HG03439 (cell line): ENCODE data around the gene E4F1.
"Not testable (repeated sequence)": the region's sequence is repeated elsewhere in the genome, so short reads cannot be mapped to it uniquely, and the experiment has no call there.

Experiments used
- ATAC-seq: cut with Tn5 transposase; IDR thresholded peaks from one replicate; pipeline ENCODE4 v1.9.1; 2021; ENCODE audit warnings: mild to moderate bottlenecking, moderate library complexity; ENCODE audit not compliant: unreplicated experiment

Gene E4F1

GRCh38 chr16:2240331-2240730, 16.9 kb downstream of the E4F1 start:
- not testable (repeated sequence) for ATAC-seq

- ATAC-seq: no peak
Observed at GRCh38 chr16:2242598-2242997, 19.2 kb downstream of the E4F1 start.

DNA sequence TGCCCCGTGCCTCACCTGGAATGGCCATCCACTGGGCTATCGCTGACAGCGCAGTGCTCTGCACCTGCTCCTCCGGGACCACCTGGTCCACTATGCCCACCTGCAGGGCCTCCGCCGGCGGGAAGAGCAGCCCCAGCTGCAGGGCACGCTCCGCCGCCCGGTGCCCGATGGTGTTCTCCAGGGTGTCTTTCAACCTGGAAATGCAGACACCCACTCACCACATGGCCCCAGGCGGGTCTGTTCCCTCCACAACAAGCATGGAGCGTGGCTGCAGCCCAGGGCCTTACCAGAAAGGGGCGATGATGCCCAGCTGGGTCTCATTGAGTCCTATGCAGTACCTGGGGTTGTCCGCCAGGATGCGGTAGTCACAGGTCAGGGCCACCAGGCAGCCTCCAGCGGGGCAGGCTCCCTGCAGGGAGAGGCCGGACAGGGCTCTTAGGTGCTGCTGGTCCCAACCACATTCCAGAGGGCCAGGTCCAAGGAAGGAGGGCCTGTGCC, 19.7 kb downstream of the E4F1 start:
- no peak for ATAC-seq

GRCh38 chr16:2243781-2244180, 20.4 kb downstream of the E4F1 start:
- ATAC-seq: no peak

GRCh38 chr16:2244301-2244700, 20.9 kb downstream of the E4F1 start:
- ATAC-seq: no peak

- ATAC-seq: no peak
Observed at GRCh38 chr16:2244926-2245795, 21.8 kb downstream of the E4F1 start.

- ATAC-seq: no peak
Observed at GRCh38 chr16:2246301-2246885, 23.0 kb downstream of the E4F1 start.

DNA sequence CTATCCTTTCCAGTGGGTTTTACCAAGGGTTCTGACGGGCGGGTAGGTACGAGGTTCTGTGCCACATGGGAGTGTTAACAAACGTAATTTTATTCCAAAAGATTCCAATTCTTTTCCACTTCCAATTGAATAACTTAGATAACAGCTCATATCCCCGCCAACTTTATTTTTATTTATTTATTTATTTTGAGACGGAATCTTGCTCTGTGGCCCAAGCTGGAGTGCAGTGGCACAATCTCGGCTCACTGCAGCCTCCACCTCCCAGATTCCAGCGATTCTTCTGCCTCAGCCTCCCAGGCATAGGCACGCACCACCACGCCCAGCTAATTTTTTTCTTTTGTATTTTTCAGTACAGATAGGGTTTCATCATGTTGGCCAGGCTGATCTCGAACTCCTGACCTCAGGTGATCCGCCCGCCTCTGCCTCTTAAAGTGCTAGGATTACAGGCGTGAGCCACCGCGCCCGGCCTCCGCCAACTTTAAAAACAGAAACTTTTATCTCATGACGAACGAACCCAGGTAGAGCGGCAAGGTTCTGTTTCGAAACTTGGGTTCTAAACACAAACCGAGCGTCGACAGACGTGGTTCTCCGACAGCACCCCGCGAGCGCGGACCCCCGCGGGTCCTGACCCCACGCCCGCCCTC, 27.4 kb downstream of the E4F1 start:
- ATAC-seq: no peak

- peak; percentile 81 for ATAC-seq
Observed at GRCh38 chr16:2251296-2252111, 28.1 kb downstream of the E4F1 start, which contains the start of gene ECI1. TSS of gene ECI1 (minus strand) at chr16:2251587. CDS start at chr16:2251566, 21 bp downstream.

GRCh38 chr16:2252806-2253148, 29.4 kb downstream of the E4F1 start:
- ATAC-seq: no peak

GRCh38 chr16:2253293-2253692, 29.9 kb downstream of the E4F1 start:
- ATAC-seq: no peak

- ATAC-seq: no peak
Observed at GRCh38 chr16:2256531-2257140, 33.2 kb downstream of the E4F1 start.

GRCh38 chr16:2257726-2258125, 34.3 kb downstream of the E4F1 start:
- no peak for ATAC-seq

GRCh38 chr16:2258530-2258929, 35.1 kb downstream of the E4F1 start:
- not testable (repeated sequence) for ATAC-seq

DNA sequence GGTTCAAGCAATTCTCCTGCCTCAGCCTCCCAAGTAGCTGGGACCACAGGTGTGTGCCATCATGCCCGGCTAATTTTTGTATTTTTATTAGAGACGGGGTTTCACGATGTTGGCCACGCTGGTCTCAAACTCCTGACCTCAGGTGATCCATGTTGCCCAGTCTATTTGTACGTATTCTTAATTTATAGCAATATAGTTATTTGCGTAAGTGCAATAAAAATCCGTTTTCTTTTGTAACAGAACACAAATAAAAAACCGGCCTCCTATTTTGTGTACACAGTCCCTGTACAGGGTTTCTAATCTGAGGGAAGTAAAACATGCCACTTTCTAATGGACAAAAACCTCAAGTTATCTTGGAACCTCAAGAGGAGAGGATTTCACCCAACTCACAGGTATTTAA, 36.9 kb downstream of the E4F1 start:
- no peak for ATAC-seq

DNA sequence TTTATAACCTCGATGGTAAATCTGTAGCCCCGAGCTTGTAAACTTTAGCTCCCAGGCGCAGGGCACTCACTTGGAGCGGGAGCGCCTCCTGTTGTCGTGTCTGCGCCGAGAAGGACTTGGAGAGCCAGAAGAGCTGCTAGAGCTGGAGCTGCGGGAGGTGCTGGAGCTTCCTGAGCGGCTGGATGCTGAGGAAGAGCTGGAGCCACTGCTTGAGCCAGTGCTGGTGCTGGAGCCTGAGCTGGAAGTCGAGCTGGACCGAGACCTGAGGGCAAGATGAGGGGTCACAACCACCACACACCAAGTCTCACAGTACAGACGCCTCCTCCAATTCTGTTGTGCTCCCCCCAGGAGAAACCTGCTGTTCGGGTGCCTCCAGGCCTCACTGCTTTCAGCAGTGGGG, 39.6 kb downstream of the E4F1 start:
- ATAC-seq: not testable (repeated sequence)

GRCh38 chr16:2266887-2267286, 43.5 kb downstream of the E4F1 start:
- ATAC-seq: not testable (repeated sequence)

DNA sequence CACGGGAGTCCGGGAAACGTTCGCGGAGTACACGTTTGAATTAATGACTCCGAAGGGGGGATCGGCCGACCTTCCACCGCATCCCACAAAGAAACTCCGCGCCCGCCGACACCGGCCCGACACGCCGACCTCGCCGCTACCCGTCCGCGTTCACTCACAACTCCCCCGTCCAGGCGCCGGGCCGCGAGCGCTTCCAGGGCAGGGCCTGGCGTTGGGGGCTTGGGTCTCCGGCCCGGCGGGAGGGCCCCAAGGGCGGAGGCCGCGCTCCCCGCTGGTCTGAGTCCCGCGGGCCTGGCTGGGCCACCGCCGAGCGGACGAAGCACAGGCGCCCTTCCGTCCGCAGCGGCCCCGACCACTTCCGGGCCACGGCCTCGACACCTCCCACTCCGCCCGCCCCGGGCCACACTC, 44.1 kb downstream of the E4F1 start:
- peak; percentile 51 for ATAC-seq

- peak; percentile 74 for ATAC-seq
Observed at GRCh38 chr16:2267913-2268666, 44.7 kb downstream of the E4F1 start, which contains the start of gene RNPS1. TSS of gene RNPS1 (minus strand) at chr16:2268126. CDS start at chr16:2264643, 3,483 bp downstream.

DNA sequence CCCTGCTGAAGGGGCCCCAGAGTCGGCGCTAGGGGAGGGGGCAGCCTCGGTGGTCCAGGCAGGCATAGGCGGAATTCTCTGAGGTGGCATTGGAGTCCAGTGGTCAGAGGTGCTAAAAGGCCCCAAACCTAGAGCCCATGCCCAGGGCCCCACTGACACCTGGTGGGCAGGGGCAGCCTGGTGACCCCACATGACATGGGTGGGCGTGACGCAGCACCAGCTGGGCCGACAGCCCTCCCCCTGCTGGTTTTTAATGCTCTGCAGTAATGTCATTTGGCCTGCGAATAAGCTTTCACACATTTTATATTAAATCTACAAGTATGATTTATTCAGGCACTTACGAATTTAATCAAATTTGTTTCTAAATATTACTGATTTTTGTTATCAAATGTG, 46.7 kb downstream of the E4F1 start:
- ATAC-seq: no peak
